DMS79 treated with DMSO at 0.1 percent for 48 hours (cell line): ENCODE measurements around the gene FBXW10.
"Not testable (repeated sequence)": the region's sequence is repeated elsewhere in the genome, so short reads cannot be mapped to it uniquely, and the experiment has no call there.

Source experiments
- DNase-seq: peaks from one replicate; lab custom pipeline; 2025; lab: John Stamatoyannopoulos, UW

Gene FBXW10

GRCh38 chr17:18753829-18754409 is 10.1 kb downstream of the FBXW10 start:
- DNase-seq, result not testable (repeated sequence)

DNA sequence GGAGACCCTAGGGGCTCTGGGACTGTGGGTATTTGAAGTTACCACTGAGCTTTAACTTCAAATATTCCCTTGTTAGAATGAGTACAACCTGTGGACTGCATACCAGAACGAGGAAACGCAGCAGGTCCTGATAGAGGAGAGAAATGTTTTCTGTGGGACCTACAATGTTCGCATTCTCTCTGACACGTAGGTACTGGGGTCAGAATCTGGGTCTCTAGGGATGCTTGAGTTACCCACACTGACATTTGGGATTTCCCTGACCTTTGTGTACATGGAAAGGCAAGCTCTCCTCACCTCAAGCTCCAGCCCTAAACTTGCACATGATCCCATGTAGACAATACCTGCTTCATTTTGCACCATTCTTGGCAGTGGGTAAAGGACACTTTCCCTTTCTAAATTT is 12.1 kb downstream of the FBXW10 start:
- not testable (repeated sequence) for DNase-seq

GRCh38 chr17:18757368-18758044 is 13.7 kb downstream of the FBXW10 start:
- DNase-seq, result not testable (repeated sequence)

GRCh38 chr17:18758344-18758743 is 14.5 kb downstream of the FBXW10 start:
- not testable (repeated sequence) for DNase-seq

- DNase-seq, result not testable (repeated sequence)
Measured at GRCh38 chr17:18760221-18760620, 16.4 kb downstream of the FBXW10 start.

DNA sequence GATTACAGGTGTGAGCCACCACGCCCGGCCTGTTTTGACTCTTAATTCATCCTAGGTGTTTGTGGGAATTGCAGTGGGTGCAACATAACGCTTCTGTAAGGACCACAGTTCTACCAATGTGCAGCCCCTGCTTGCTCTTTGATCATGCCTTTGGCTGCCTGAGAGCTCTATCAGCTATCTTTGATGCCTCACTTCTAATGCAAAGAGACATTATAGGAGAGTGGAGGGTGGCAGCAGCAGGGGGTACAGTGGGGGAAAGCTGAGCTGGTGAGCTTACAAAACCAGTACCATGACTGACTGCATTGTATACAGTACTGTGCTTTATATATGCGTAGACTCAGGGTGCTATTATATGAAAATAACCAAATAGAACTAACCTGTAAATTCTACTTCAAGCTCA is 26.7 kb downstream of the FBXW10 start:
- not testable (repeated sequence) for DNase-seq

- not testable (repeated sequence) for DNase-seq
Measured at GRCh38 chr17:18771066-18771465, 27.2 kb downstream of the FBXW10 start.

DNA sequence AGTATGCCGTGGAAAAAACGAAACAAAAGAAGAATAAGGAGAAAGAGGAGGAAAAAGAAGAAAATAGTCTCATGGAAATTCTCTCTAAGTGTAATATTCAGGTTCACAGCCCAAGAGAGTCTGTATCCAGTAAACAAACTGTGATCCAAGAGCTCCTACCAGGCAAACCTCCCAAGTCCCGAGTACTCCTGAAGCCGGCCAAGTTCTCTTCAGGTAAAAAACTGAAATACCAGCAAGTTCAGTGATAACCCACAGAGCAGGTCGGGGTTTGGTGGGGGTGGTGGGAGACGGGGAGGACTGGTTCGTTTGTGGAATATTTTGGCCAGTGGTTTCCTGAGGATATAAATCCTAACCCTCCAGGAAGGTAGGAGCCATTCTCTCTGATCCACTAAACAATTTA is 28.6 kb downstream of the FBXW10 start:
- DNase-seq, result no peak

GRCh38 chr17:18780991-18781718 is 37.3 kb downstream of the FBXW10 start, which contains the start of gene TVP23B:
Gene TVP23B (plus strand): TSS chr17:18781183. CDS start chr17:18781294, 111 bp downstream.
- DNase-seq, result peak; percentile 54

GRCh38 chr17:18781805-18782204 is 38.0 kb downstream of the FBXW10 start:
- not testable (repeated sequence) for DNase-seq

DNA sequence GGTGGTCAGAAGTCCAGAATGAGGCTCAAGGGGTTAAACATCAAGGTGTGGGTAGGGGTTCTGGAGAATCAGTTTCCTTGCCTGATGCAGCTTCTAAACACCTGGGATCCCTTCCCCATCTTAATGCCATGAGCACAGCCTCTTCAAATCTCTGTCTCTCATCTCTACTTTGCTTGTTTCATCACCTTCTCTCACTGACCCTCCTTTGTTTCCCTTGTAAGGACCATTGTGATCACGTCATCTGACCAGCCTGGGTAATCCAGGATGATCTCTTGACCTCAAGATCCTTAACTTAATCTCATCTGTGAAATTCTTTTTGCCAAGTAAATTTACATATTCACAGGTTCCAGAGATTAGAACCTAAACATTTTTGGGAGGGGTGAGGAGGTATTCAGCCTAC is 42.1 kb downstream of the FBXW10 start:
- DNase-seq, result not testable (repeated sequence)

- DNase-seq, result not testable (repeated sequence)
Measured at GRCh38 chr17:18786890-18787289, 43.0 kb downstream of the FBXW10 start.

DNA sequence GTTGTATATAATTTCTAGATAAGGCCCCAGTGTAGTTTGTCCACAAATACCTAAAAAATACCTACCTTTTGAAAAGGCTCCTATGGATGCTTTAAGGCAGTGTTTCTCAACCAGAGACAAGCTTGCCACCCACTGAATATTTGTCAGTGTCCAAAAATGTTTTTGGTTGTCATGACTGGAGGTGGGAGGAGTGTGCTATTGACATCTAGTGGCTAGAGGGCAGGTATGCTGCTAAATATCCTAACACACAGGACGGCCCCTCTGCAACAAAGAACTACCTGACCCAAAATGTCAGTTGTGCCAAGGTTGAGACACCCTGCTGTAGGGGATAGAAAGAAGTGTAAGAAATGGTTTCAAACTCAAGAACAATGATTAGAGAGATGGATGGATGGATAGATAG is 47.5 kb downstream of the FBXW10 start:
- not testable (repeated sequence) for DNase-seq

DNA sequence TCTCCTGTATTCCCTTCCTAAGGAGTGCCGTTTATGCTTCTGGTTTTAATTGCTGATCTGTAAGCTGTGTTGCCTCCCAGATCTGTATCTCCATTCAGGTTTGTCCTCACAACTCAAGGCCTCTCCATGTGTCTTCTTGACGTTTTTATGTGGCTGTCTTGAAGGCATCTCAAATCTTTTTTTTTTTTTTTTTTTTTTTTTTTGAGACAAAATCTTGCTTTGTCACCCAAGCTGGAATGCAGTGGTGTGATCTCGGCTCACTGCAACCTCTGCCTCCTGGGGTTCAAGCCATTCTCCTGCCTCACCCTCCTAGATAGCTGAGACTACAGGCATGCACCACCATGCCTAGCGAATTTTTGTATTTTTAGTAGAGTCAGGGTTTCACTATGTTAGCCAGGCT is 51.0 kb downstream of the FBXW10 start:
- not testable (repeated sequence) for DNase-seq

DNA sequence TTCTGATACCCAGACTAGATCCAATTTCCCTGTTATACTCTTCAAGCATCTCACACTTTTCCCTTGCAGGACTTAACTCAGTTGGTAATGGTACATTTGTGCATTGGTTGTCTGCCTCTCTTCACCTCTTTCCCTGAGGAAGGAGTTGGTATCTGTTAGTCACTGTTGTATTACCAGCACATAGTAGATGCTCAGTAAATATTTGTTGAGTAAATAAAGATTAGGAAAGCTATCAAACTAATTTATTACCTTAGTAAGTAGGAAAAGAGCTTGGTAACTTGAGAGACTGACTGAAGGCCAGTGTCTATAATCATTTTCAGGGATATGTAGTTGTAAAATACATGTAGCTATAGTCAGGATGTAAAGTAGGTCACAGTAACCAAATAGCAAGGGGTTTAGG is 53.0 kb downstream of the FBXW10 start:
- not testable (repeated sequence) for DNase-seq

GRCh38 chr17:18803458-18804245 is 59.8 kb downstream of the FBXW10 start:
- not testable (repeated sequence) for DNase-seq

GRCh38 chr17:18815924-18816323 is 72.1 kb downstream of the FBXW10 start:
- not testable (repeated sequence) for DNase-seq

DNA sequence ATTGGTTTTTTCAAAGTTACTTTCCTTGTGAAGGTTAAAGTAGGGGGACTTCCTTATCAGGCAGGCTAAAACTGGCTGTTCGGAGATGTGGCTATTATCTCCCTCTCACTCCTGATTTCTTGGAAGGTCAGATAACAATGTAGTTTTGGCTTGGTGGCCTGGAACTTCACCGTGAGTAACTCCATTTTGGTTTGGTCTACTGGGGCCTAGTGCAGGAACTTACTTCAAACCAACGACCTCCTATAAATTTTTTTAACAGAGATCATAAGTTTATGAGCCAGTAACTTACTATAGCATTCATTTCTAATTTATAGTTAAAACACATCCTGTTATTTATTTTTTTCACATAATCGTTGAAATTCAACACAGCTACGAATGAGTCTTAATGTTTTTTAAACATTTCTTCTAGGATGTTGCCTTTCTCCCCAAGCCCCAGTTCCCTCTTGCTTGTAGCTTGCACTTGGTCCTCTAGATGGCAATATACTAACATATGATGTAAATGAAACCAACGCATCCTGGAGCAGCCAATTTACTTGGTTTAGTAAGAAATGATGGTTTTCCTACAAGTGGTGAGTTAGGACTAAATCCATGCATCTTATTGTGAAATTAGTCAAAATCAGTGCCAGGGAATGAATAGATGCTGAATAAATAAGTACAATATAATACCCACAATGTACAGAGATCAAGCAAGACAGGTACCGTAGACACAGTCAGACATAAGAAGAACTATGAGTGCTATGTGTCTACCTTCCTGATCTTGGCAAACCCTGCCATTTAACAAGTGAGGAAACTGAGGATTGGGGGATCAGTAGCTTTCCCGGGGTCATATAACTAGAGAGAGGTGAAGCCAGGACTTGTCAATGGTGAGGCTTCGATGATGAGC is 72.9 kb downstream of the FBXW10 start:
- DNase-seq, result peak; percentile 6

DNA sequence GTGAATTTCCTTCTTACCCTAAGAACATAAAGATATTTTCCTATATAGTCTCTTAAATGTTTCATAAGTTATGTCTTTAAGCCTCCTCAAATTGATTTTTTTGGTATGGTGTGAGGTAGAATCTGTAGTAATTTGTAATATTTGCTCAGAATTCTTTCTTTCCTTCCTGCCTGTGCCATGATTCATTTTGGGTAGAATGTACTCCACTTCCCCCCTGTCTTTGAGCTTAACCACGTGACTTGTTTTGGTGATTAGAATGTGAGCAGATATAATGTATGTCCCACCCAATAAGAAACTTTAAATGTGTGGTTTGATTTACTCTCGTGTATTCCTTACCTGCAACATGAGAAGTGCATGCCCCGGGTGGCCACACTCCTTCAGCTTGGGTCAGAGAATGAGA is 77.6 kb downstream of the FBXW10 start:
- not testable (repeated sequence) for DNase-seq

DNA sequence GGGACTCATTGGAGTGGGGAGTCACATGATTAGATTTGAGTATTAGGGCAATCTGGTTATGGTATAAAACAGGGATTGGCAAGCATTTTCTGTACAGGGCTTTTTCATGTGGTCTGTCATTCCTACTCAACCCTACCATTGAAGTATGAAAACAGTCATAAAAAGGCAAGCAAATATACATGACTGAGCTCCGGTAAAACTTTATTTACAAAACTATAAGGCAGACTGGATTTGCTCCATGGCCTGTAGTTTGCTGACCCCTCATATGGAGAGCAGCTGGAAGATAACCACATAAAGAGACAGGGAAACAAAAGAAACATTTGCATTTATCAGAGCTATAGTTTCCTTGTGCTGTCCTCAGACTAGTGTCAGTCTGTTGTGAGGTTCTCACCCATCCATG is 83.8 kb downstream of the FBXW10 start:
- not testable (repeated sequence) for DNase-seq
